ENCODE measurements around the gene SMIM13.

SMIM13 gene

GRCh38 chr6:11172501-11173327 is 79.1 kb downstream of the SMIM13 start:
- H3K4me2 ChIP-seq (ENCODE audit: low read depth, low read length, poor library complexity, severe bottlenecking) = peak overlapping the region; percentile 20
- no peak overlapping the region for H3K9ac ChIP-seq (ENCODE audit: low read length)
- H2AFZ ChIP-seq (ENCODE audit: low read depth, low read length, severe bottlenecking) = peak overlapping the region; percentile 42
- no peaks in the 10 kb centered on the region for H3K36me3 ChIP-seq (ENCODE audit: low read length)
- no peaks in the 10 kb centered on the region for H3K79me2 ChIP-seq (ENCODE audit: insufficient read depth, low read length)
- H3K27ac ChIP-seq (ENCODE audit: low read depth, low read length) = no peak overlapping the region
- no peaks in the 10 kb centered on the region for H3F3A ChIP-seq (ENCODE audit: insufficient read depth)
- TF ChIP-seq EZH2phosphoT487 (conservative IDR thresholded peaks at IDR 0.05; ENCODE audit: low read length) (no peak), CTCF (IDR thresholded peaks at IDR 0.05; ENCODE audit: insufficient read depth, low read length, poor library complexity, severe bottlenecking) (peak; percentile 98)
- H3K4me3 ChIP-seq (ENCODE audit: insufficient read depth, low read length, poor library complexity, severe bottlenecking) = no peak overlapping the region
- no peaks in the 10 kb centered on the region for H3K9me3 ChIP-seq (ENCODE audit: insufficient read depth, low read length)
- no peaks in the 10 kb centered on the region for H4K20me1 ChIP-seq (ENCODE audit: low read depth, low read length)
- H3K9me2 ChIP-seq (replicated peaks; ENCODE audit: insufficient read depth, low read length) = no peaks in the 10 kb centered on the region
- H3K27me3 ChIP-seq (ENCODE audit: low read length) = no peaks in the 10 kb centered on the region

DNA sequence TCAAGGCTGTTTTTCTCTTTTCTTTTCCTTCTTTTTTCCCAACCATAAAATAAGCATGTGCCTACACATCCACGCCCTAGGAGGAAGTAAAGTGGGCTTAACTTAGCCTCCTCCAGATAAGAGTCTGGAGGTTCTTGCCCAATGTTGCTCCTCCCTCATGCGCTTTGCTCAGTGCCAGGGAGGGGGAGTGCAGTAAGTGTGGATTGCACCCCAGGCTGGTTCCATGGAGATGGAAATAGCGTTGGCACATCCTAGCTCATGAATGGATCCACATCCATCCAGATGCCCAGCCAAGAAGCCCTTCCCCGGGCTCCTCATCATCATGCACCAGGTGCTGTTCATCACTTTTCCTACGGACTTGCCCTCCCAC is 80.6 kb downstream of the SMIM13 start:
- no peak overlapping the region for H3K9ac ChIP-seq (ENCODE audit: low read length)
- H3K27me3 ChIP-seq (ENCODE audit: low read length) = no peaks in the 10 kb centered on the region
- H2AFZ ChIP-seq (ENCODE audit: low read depth, low read length, severe bottlenecking) = no peak overlapping the region
- no peaks in the 10 kb centered on the region for H4K20me1 ChIP-seq (ENCODE audit: low read depth, low read length)
- TF ChIP-seq EZH2phosphoT487 (conservative IDR thresholded peaks at IDR 0.05; ENCODE audit: low read length) = no peak
- no peak for TF ChIP-seq CTCF (IDR thresholded peaks at IDR 0.05; ENCODE audit: insufficient read depth, low read length, poor library complexity, severe bottlenecking)
- H3K4me3 ChIP-seq (ENCODE audit: insufficient read depth, low read length, poor library complexity, severe bottlenecking) = no peak overlapping the region
- no peak overlapping the region for H3K4me2 ChIP-seq (ENCODE audit: low read depth, low read length, poor library complexity, severe bottlenecking)
- no peaks in the 10 kb centered on the region for H3K9me3 ChIP-seq (ENCODE audit: insufficient read depth, low read length)
- H3K27ac ChIP-seq (ENCODE audit: low read depth, low read length) = no peak overlapping the region
- H3F3A ChIP-seq (ENCODE audit: insufficient read depth) = no peaks in the 10 kb centered on the region
- H3K79me2 ChIP-seq (ENCODE audit: insufficient read depth, low read length) = no peaks in the 10 kb centered on the region
- no peaks in the 10 kb centered on the region for H3K9me2 ChIP-seq (replicated peaks; ENCODE audit: insufficient read depth, low read length)
- H3K36me3 ChIP-seq (ENCODE audit: low read length) = no peaks in the 10 kb centered on the region

- no peak overlapping the region for H3K27ac ChIP-seq (ENCODE audit: low read depth, low read length)
- no peaks in the 10 kb centered on the region for H3K79me2 ChIP-seq (ENCODE audit: insufficient read depth, low read length)
- H3F3A ChIP-seq (ENCODE audit: insufficient read depth) = 0 out of 2 replicates have a peak, but pooled peaks cover 5% of the 10 kb centered on the region
- H2AFZ ChIP-seq (ENCODE audit: low read depth, low read length, severe bottlenecking) = no peak overlapping the region
- H4K20me1 ChIP-seq (ENCODE audit: low read depth, low read length) = no peaks in the 10 kb centered on the region
- no peaks in the 10 kb centered on the region for H3K27me3 ChIP-seq (ENCODE audit: low read length)
- TF ChIP-seq CTCF (IDR thresholded peaks at IDR 0.05; ENCODE audit: insufficient read depth, low read length, poor library complexity, severe bottlenecking) = no peak
- no peak overlapping the region for H3K4me3 ChIP-seq (ENCODE audit: insufficient read depth, low read length, poor library complexity, severe bottlenecking)
- no peak overlapping the region for H3K9ac ChIP-seq (ENCODE audit: low read length)
- H3K36me3 ChIP-seq (ENCODE audit: low read length) = peaks cover 9% of the 10 kb centered on the region
- no peak overlapping the region for H3K4me2 ChIP-seq (ENCODE audit: low read depth, low read length, poor library complexity, severe bottlenecking)
- peaks cover 7% of the 10 kb centered on the region; the same call in 1 of the 2 replicates for H3K9me3 ChIP-seq (ENCODE audit: insufficient read depth, low read length)
- no peaks in the 10 kb centered on the region for H3K9me2 ChIP-seq (replicated peaks; ENCODE audit: insufficient read depth, low read length)
Observed at GRCh38 chr6:11177271-11177670, 83.6 kb downstream of the SMIM13 start.

Measured in SU-DHL-6 (cell line).